HL-60/S4 treated with phorbol 12-myristate 13-acetate at 8.2 ng/mL for 4 days and 3 days (cell line): ENCODE measurements around the gene FZR1.

Source experiments
- in situ Hi-C: fragments of 300-500 bp; cut with MboI; formaldehyde crosslinking; loops from 2 replicates; pipeline ENCODE4 v1.15.0; 2022; ENCODE audit warnings: low sequenced_read_pairs

Gene FZR1

DNA sequence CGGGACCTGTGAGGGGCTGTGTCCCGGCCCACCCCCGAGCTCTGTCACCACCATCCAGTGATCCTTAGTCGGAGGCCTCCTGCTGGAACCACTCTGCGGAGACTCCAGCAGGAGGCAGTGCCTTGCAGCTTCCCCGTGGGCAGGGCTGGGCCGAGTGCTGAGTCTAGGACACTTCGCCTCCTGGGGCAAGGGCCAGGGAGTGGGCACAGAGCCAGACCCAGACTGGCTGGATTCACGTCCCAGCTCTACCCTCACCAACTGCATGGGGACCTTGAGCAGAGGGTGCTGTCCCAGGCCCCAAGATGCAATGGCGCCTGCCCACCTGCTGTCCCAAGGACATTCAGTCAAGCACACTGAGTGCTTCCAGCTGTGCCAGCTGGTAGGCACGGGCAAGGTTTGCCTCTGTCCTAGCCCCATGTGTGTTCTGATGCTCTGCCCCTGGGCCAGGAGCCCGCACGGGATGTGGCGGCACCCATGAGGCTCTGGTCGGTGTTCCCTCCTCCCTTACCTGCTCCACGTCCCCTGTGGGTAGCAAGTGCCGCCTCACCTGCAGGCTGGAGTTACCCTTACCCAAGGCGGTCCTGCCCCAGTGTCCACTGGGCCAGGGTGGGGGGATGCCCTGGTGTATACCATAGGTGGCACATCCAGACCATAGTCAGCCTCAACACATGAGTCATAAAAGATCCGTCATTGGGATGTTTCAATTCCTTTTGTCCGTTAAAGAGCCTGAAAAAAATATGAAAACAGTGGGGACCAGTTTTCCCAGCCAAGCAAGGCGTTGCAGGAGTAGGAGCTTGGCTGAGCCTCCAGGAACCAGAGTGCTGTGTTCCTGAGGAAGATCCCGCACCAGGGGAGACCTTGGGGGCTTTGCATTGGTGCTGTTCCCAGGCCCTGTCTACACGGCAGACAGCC is 7.4 kb downstream of the FZR1 start:
- in situ Hi-C loops: no loop called here

DNA sequence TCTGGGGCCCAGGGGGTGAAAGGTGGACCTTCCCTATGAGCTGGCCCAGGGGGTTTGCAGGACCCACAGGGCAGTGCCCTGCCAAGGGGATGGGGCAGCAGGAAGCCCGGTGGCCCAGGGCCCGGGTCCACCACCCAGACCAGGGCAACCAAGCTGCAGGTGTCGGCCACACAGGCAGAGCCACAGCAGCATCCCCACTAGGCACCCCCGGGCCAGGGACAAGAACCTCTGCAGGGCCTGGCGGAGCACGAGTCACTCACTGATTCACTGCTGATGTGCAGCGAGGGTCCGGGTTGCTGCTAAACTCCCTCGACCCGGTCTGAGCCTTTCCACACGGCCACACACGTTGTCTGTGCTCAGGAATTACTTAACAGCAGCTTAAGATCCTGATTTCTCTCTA is 8.8 kb downstream of the FZR1 start:
- in situ Hi-C loops: no loop called here

DNA sequence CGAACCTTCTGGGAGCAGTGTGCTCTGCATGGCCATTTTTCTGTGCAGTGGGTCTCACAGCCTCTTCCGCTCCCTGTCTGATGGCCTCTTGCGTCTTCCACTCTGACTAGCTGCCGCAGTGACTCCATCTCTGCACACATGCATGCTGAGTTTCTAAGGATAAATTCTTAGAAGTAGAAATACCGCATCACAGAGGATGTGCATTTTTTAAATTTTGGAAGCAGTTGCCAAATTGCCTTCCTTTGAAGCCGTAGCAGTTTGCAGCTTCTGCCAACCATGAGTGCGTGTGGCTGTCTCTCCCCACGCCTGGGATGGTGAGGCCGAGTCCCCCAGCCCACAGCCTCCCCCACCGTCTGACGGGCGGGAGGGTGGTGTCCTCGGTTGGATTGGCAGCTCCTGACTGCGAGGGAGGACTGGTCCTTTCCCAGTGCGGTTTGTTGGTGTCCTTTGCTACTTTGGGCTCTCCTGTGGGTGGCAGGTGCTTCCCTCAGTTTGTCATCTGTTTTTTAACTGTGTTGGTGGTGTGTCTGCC is 9.8 kb downstream of the FZR1 start:
- in situ Hi-C loops: no loop called here

DNA sequence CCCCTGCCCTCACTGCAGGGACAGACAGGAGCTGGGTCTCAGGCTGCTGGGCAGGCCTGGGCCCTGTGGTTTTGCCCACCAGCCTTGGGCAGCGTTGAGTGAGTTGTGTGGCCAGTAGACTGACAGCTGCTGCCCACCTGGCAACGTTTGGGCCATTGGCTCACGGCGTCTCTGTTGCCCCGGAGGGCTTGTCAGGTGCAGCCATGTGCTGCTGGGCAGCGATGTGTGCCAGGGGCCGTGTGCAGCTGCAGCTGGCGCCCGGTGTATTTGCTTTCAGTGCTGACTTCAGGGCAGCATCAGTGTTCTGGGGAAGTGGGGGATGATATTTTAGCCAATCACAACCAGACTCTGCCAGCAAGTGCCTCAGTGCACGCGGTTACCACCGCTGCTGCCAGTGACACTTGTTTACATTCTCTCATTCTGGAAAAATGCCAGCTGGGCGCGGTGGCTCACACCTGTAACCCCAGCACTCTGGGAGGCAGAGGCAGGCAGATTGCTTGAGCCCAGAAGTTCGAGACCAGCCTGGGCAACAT is 10.6 kb downstream of the FZR1 start:
- in situ Hi-C loops: no loop called here

DNA sequence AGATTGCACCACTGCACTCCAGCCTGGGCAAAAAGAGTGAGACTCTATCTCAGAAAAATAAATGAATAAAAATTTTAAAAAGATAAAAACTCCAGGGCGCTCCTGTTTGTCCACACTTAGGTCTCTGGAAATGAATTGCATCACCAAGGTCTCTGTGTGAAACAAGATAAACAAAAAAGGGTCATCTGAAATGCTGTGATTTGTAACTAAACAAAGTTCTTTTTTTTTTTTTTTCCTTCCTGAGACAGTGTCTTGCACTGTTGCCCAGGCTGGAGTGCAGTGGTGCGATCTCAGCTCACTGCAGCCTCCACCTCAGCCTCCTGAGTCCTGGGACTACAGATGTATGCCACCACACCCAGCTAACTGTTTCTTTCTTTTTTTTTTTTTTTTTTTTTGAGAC is 11.5 kb downstream of the FZR1 start:
- in situ Hi-C loops: no loop called here

DNA sequence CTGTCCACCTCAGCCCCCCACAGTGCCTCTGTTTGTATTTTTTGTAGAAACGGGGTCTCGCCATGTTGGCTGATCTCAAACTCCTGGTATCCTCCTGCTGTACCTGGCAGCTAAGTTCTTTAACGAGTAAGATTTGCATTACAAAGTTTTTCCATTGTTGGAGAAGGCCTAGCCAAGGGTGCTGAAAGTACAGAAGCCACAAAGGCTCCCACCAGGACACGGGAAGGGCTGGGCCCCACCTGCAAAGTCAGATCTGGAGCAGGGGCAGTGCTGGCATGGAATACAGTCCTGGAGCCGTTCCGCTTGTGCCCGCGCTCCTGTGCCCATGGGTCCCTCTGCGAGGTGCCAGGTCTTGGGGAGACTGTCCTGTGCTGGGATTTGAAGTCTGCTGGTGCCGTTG is 12.1 kb downstream of the FZR1 start:
- in situ Hi-C loops: no loop called here

DNA sequence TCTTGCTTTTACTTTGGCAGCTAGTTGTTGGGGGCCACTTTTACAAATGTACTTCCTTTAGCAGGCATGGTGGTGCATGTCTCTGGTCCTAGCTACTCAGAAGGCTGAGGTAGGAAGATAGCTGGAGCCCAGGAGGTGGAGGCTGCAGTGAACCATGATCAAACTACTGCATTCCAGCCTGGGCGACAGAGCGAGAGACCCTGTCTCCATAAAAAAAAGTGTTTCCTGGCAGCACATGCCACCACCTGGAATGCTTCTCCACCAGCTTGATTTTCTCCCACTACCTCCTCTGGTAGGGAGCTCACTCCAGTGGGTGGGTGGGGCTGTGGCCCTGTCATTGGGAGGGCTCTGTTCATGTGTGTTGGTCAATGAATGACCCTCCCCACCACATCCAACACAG is 12.5 kb downstream of the FZR1 start:
- in situ Hi-C loops: no loop called here

DNA sequence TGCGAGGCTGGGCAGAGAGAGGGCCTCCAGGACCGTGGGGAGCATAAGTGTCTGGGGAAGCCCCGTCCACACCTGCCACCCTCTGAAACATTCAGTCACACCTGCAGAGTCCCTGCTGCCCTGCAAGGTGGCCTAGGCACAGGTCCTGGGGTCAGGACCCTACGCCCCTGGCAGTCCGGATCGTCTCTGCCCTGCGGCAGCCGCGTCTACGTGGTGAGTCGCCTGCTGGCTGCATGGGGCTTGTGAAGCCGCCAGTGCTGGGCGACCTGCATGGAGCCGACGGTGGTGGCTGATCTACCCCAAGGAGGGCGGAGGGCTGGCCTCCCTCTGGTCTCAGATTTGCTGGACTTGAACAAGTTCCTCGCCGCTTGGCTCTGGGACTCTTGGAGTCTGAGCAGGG is 13.0 kb downstream of the FZR1 start:
- in situ Hi-C loops: no loop called here

DNA sequence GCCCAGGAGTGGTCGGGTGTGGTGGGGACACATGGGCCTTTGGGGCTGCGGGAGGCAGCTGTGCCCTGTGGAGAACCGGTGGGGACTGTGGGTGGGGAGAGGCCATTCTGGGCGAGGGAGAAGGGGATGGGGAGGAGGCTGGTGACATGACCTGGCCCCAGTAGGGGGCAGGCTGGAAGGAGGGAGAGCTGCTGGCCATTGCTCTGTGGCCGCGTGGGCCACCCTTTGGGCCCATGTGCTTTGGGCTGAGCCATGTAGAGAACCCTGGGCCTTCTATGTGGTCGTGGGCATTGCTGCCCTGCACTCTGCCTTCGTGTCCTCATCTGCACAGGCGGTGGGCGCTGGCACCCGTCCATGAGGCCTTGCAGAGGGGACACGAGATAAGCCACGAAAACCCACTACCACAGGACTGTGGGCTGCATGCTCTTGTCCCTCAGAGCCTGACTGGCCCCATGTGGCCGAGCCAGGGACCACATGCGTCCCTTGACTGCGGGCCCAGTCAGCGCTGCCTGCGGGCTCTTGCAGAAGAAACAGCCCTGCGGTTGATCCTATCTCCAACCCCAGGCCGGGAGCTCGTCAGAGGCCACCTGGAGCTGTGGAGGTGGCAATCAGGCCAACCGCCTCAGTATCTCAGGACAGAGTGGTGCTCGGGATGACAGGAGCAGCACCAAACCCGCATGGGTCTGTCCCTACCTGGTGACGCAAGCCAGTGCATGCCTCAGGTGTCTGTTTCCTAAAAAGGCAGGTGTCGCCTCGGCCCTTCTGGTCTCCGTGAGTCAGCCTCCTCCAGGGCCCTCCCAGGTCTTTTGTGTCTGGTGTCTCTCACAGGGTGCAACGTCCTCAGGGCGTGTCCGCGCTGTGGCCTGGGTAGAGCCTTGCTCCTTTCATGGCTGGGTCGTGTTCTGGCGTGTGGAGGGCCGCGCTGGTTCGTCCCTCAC is 14.3 kb downstream of the FZR1 start:
- in situ Hi-C loops: no loop called here

DNA sequence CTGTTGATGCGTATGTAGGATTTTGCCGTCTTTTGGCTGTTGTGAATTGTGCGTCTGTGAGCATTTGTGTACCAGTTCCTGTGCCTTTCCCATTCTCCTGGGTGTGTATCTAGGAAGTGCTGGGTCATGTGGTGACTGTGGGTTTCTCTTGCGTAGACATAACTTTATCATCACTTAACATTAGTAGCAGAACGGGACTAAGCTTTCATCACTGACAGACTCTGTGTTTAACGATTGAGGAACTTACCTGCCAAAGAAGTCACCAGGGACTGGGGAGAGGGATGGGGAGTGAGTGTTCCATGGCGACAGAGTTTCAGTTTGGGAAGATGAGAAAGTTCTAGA is 15.0 kb downstream of the FZR1 start:
- in situ Hi-C loops: no loop called here

DNA sequence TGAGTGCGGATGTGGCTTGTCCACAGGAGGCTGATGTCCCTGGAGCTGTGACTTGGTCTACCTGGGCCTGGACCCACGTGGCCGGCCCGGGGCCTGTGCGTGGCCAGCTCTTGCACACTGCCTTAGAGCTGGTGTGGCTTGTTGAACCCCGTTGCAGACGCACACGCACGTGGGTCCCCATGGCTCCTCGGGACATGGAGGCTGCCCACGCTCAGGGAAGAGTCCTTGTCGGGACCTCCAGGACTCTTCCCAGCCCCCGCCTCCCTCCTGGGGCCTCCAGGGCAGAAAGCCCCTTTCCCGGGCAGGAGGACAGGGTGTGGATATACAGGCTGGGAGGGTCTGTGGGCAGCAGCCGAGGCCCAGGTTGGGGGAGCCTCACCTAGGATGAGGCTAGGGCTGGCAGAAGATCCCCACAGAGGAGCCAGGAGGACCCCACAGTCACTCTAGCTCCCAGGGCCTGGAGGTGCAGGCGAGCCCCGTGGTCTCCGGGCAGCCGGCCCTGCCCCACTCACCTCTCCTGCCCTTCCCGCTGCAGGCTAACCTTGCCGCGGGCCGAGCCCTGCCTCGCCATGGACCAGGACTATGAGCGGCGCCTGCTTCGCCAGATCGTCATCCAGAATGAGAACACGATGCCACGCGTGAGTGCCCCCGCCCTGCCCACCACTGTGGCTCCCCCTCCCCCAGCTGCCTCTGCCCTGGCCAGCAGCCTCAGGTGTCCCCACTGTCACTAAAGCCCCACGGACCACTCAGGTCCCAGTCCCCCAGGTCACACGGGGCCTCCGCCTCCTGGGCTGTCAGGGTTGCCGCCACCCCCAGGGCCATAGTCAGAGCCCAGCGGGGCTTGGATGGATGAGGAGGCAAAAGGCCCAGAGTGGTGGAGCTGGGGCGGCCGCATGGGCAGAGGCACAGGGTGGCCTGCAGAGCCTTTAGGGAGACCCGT is 16.6 kb downstream of the FZR1 start:
- in situ Hi-C loops: no loop called here

DNA sequence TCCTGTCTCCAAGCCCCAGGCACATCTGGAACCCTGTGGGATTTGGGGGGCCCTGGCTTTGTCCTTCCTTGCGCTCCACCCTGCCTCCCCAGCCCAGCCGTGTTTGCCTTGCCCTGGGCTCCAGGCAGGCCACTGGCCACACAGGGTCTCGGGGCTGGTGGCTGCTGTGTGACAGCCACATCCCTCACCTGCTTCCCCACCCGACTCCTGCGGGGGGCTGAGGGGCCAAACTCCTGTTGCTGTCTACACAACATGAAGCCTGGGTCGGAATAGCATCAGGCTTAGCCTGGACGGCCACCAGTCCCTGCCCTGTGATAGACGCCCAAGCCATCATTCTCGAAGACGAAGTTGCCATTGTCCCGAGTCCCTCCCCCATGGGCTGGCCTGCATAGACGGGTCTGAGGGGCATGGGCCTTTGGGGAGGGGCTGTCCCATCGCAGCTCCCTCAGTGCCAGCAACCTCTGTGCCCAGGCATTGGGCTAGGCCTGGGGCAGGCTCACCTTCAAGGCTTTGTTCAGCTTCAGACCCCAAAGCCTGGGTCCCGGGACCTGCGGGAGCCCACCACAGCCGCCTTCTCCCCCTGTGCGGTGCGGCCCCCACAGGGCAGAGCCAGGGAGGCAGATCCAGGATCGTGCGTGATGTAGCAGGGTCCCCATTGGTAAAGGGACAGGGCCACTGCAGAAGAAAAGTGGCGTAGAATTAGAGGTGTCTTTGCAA is 17.4 kb downstream of the FZR1 start:
- in situ Hi-C loops: no loop called here

DNA sequence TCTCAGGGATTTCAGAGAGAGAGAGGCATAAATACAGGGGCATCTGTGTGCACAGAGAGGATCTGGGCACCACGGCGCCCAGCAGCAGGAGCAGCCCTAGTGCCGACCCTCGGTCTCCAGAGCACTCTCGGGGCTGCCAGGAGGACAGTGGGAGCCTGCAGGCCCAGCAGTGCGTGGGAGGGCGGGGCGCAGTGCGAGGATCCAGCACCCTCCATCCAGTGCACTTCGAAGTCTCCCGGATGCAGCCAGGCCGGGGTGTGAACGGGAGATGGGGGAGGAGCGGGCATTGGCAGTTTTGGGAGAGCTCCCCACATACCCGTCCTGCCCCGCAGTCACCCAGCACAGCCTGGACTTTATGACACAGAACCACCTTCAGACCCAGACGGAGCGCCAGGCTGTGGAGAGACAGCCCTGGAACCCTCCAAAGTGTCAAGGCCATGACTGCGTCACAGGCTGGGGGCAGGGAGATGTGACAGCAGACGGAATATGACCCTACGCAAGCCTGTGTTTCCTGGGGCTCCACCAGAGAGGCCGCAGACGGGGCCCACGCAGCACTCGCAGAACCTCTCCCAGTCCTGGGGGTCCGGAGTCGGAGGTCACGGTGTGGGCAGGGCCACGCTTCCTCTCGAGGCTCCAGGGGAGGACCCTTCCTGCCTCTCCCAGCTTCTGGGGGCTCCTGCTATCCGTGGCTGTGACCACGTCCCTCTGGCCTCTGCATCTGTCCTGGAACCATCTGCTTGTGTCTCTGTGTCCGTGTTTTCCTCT is 18.1 kb downstream of the FZR1 start:
- in situ Hi-C loops: no loop called here

DNA sequence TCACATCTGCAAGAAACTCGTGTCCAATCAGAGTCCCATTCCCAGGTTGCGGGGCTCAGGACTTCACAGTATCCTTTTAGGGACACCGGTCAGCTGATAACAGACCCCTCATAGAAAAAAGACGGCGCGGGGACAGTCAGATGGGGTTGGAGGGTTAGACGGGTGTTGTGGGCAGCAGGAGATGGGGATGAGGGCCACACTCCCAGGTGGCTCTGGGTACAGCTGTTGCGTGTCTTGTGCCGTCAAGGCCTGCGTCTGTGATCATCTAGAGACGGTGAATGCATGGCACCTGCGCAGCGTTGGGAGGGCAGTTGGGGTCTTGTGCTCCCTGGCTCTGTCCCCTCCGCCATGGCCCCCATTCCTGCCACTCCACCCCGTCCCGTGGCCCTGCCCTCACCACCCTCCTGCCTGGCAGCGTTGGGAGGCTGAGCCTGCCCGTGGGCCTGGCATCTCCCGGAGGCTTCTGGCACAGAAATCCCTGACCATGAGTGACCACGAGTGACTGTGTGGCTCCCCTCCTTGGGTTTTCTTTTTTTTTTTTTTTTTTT is 18.9 kb downstream of the FZR1 start:
- in situ Hi-C loops: no loop called here

DNA sequence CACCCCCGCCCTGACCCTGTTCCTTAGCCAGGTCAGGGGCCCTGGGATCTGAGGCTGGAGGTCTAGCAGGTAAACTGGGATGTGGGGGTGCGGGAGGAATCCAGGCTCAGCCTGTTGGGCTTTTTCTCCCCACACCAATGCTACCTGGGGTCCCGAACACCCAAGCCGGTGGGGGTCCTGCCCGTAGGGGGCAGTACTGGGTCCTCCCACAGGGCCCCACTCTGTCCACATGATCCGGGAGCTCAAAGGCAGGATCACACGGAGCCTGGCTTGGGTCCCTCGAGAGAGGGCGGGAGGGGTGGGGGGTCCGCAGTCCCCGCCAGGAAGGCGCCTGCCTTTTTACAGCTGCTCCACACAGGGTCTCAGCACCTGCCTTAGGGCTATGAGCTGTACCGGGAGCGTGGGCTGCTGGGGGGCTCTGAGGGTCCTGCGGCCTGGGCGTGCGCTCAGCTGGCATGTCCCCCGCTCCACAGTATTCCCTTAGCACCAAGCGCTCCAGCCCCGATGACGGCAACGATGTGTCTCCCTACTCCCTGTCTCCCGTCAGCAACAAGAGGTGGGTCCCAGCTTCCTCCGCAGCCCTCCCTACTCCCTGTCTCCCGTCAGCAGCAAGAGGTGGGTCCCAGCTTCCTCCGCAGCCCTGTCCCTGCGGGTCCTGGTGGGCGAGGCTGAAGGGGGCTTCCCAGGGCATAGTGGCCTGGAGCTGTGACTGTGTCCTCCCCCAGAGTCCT is 20.6 kb downstream of the FZR1 start:
- in situ Hi-C loops: no loop called here

DNA sequence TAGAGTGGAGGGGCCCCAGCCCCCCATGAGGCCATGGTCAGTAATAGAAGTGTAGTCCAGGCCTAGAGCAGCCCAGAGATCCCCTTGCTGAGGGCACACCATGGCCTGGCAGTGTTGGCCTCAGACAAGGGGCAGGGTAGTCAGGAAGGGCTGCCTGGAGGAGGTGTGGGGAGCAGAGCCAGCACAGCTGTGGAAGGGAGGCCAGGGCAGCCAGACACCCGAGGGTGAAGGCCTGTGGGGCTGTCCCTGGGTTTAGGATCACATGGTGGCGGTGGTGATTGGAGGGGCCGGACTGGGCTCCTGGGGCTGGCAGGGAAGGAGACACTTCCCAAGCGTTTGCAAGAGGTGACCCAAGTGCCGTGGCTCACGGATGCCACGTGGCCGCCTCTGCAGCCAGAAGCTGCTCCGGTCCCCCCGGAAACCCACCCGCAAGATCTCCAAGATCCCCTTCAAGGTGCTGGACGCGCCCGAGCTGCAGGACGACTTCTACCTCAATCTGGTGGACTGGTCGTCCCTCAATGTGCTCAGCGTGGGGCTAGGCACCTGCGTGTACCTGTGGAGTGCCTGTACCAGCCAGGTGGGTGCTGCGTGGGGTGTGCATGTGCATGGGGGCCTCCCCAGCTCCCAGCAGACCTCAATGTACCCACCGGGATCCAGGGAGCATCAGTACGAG is 21.3 kb downstream of the FZR1 start:
- in situ Hi-C loops: no loop called here

DNA sequence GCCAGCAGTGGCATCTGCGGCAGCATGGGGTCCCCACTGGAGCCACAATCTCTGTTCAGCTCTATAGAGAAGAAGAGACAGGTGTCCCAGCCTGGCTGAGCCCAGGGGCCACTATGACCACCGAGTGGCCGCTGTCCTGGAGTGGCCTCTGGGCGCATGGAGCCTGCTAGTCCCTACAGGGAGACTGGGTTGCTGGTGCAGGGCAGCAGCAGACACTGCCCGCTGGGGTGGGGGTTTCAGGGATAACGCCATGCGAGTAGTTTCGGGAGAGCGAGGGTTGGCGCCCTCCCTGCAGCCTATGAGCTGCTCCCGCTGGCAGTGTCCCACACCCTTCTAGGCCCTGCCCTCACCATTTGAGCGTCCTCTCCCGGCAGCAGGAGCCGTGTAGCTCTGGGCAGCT is 22.0 kb downstream of the FZR1 start:
- in situ Hi-C loops: no loop called here
